PC-3 (cell line): Measurements from ENCODE around the gene BRD4. TPM values are rescaled to one million over a fixed set of nuclear protein-coding genes. Genes with fewer than 3 reads are reported as not detected.
A peak's percentile ranks its signal among the peaks of the same experiment; 100 is the strongest.

ENCODE experiments used
- ATAC-seq: fragments of 200-7000 bp; cut with Tn5 transposase; 2 replicates; pipeline ENCODE4 v1.9.1; 2020; ENCODE audit warnings: mild to moderate bottlenecking, moderate library complexity
- BruUV-seq: library from RNA; stranded (reverse); fragments of 400-500 nt; replicated peaks from 2 replicates; lab custom pipeline; 2021; lab: Mats Ljungman, UMichigan
- CTCF ChIA-PET: fragments of 300-600 bp; sonication (Branson Sonifier 250); formaldehyde crosslinking; loops from one replicate; lab custom pipeline; 2022; ENCODE audit warnings: antibody characterized with exemption; lab: Charles Lee
- POLR2A ChIA-PET: fragments of 300-600 bp; sonication (Branson Sonifier 250); formaldehyde crosslinking; loops from one replicate; lab custom pipeline; 2022; ENCODE audit warnings: antibody characterized with exemption; ENCODE audit not compliant: unreplicated experiment; lab: Charles Lee
- DNase-seq: peaks from one replicate; pipeline ENCODE4 v3.0.0-alpha.2; 2015
- H2AFZ ChIP-seq: fragments of 300-600 bp; sonication (generic); 2 replicates; pipeline ENCODE4 v1.6.0; 2016; ENCODE audit warnings: antibody characterized with exemption, low read length
- H3F3A ChIP-seq: fragments of 300-600 bp; sonication (generic); one replicate; pipeline ENCODE4 v1.6.0; 2017; ENCODE audit warnings: antibody characterized with exemption, low read length, control low read depth, mild to moderate bottlenecking; ENCODE audit not compliant: unreplicated experiment
- H3K27ac ChIP-seq: fragments of 300-600 bp; sonication (generic); 2 replicates; pipeline ENCODE4 v1.5.1; 2016; ENCODE audit warnings: mild to moderate bottlenecking, low read length
- H3K27me3 ChIP-seq: fragments of 300-600 bp; sonication (generic); 2 replicates; pipeline ENCODE4 v1.6.1; 2016; ENCODE audit warnings: low read length, mixed read lengths
- H3K36me3 ChIP-seq: fragments of 300-600 bp; sonication (generic); 2 replicates; pipeline ENCODE4 v1.6.1; 2016; ENCODE audit warnings: low read depth, mixed run types, low read length, mixed read lengths
- H3K4me1 ChIP-seq: fragments of 300-600 bp; sonication (generic); 2 replicates; pipeline ENCODE4 v1.5.1; 2016; ENCODE audit warnings: low read length; ENCODE audit not compliant: insufficient read depth
- H3K4me2 ChIP-seq: fragments of 300-600 bp; sonication (generic); 2 replicates; pipeline ENCODE4 v1.6.0; 2016; ENCODE audit warnings: low read length
- H3K4me3 ChIP-seq: fragments of 300-600 bp; sonication (generic); 2 replicates; pipeline ENCODE4 v1.5.1; 2016; ENCODE audit warnings: mild to moderate bottlenecking, low read length, mixed read lengths
- H3K79me2 ChIP-seq: fragments of 300-600 bp; sonication (generic); 2 replicates; pipeline ENCODE4 v1.6.1; 2017; ENCODE audit warnings: low read length, mixed read lengths
- H3K9ac ChIP-seq: fragments of 300-600 bp; sonication (generic); 2 replicates; pipeline ENCODE4 v1.6.0; 2016; ENCODE audit warnings: mild to moderate bottlenecking, low read length
- H3K9me2 ChIP-seq: fragments of 300-600 bp; sonication (generic); replicated peaks from 2 replicates; pipeline ENCODE4 v1.6.1; 2016; ENCODE audit warnings: mixed run types, low read length, mixed read lengths
- H3K9me3 ChIP-seq: fragments of 300-600 bp; sonication (generic); 2 replicates; pipeline ENCODE4 v1.6.1; 2016; ENCODE audit warnings: low read length, mixed read lengths
- H4K20me1 ChIP-seq: fragments of 300-600 bp; sonication (generic); 2 replicates; pipeline ENCODE4 v1.6.1; 2016; ENCODE audit warnings: low read length, mixed read lengths
- EZH2 ChIP-seq: fragments of 300-600 bp; sonication (generic); IDR thresholded peaks from one replicate; pipeline ENCODE4 v1.6.1; 2017; ENCODE audit warnings: antibody characterized with exemption, mild to moderate bottlenecking, low read length; ENCODE audit not compliant: unreplicated experiment
- EZH2phosphoT487 ChIP-seq: fragments of 300-600 bp; sonication (generic); IDR thresholded peaks from 2 replicates; pipeline ENCODE4 v1.6.1; 2018; ENCODE audit warnings: mild to moderate bottlenecking, antibody characterized with exemption, low read length, borderline replicate concordance
- intact Hi-C: fragments of 100-400 bp; cut with micrococcal nuclease; formaldehyde crosslinking; loops from 2 replicates; pipeline ENCODE4 v1.9.0; 2023
- total RNA-seq: library from RNA; depleted of rRNA; stranded (reverse); fragments of >200 nt; gene quantifications from 2 replicates; pipeline ENCODE4 v1.2.3, GENCODE V29; 2014
- TF ChIP-seq, protein P1 (sequence below): fragments of 300-600 bp; sonication (generic); conservative IDR thresholded peaks from 2 replicates; pipeline ENCODE4 v1.5.1; 2017; ENCODE audit warnings: antibody characterized with exemption, low read depth, mild to moderate bottlenecking, low read length

The BRD4 gene
- total RNA-seq, 1 experiment from 2014 or later, result 20.9 TPM

DNA sequence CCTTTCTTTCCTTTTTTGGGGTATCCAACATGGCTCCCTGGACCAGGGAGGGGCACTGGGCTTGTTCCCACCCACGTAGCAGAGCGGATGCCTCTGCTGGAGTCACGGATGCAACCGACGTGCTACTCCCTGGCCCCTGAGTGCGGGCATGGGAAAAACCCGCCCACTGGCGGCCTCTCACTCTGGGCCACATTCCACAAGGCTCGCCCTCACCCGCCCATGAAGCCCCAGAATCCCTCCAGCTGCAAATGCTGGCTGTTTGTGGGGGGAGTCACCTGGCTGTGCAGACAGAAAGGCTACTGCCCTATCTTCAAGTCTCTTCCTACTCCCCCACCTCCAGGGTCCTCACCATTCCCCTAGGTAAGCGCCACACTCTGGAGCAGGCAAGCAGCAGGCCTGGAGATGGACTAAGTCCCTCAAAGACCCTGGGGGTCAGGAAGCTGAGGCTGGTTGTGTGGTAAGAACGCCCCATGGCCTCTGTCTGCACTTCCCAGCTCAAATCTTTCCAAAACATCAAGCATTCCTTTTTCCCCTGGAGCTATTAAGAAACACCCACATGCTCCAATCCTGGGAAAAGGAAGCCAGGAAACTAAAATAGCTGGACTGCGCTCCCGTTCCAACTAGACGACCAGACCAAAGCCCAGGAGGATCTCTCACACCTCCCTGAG lies 82.2 kb downstream of the BRD4 start:
- no peak overlapping the region for H3K9ac ChIP-seq
- peaks cover 16% of the 10 kb centered on the region for H4K20me1 ChIP-seq
- H3K27me3 ChIP-seq, result no peaks in the 10 kb centered on the region
- ATAC-seq (no peak), DNase-seq (no peak)
- H3K9me3 ChIP-seq, result no peaks in the 10 kb centered on the region
- H3K4me2 ChIP-seq, result no peak overlapping the region
- BruUV-seq, result no TSS peak
- H3F3A ChIP-seq, result no peaks in the 10 kb centered on the region
- intact Hi-C loops, result loop anchor here (5.0 kb wide), 1 partner anchor 68 kb away; no protein-coding TSS in a partner anchor
- peaks cover 51% of the 10 kb centered on the region for H3K79me2 ChIP-seq
- peaks cover 31% of the 10 kb centered on the region for H3K4me1 ChIP-seq
- no peak overlapping the region for H3K27ac ChIP-seq
- no peaks in the 10 kb centered on the region for H3K9me2 ChIP-seq
- H2AFZ ChIP-seq, result no peak overlapping the region
- POLR2A ChIA-PET, result interaction anchor here (0.6 kb wide), 1 partner anchor 130 kb away, joined by 3 read pairs; no protein-coding TSS in a partner anchor
- peaks cover 50% of the 10 kb centered on the region for H3K36me3 ChIP-seq
- no peak overlapping the region for H3K4me3 ChIP-seq
- CTCF ChIA-PET, result interaction anchor here (0.5 to 1.4 kb wide), 2 partner anchors 49 to 149 kb away, joined by 4 to 5 read pairs; no protein-coding TSS in a partner anchor
- TF ChIP-seq, protein P1, sequence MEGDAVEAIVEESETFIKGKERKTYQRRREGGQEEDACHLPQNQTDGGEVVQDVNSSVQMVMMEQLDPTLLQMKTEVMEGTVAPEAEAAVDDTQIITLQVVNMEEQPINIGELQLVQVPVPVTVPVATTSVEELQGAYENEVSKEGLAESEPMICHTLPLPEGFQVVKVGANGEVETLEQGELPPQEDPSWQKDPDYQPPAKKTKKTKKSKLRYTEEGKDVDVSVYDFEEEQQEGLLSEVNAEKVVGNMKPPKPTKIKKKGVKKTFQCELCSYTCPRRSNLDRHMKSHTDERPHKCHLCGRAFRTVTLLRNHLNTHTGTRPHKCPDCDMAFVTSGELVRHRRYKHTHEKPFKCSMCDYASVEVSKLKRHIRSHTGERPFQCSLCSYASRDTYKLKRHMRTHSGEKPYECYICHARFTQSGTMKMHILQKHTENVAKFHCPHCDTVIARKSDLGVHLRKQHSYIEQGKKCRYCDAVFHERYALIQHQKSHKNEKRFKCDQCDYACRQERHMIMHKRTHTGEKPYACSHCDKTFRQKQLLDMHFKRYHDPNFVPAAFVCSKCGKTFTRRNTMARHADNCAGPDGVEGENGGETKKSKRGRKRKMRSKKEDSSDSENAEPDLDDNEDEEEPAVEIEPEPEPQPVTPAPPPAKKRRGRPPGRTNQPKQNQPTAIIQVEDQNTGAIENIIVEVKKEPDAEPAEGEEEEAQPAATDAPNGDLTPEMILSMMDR, result no peak
- TF ChIP-seq EZH2phosphoT487, result no peak
- no peak for TF ChIP-seq EZH2

DNA sequence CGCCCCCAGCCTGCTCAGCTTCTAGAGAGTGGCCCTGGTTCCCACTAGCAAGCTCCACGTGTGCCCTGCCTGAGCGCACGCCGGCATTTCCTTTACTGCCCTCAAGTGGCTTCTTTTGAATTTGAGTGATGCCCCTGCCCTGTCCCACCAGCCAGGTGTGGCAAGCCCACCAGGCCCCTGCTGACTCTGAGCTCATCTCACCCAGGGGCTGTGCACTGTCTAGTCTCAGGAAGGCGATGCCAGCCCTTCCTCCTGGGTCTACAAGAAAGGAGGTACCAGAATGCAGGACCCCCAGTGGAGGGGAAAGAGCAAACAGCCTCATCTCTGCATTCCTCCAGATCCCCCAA lies 82.8 kb downstream of the BRD4 start:
- no peak for TF ChIP-seq EZH2
- TF ChIP-seq, protein P1, result peak; percentile 27; the same call in 1 of the 2 replicates
- TF ChIP-seq EZH2phosphoT487, result no peak
- DNase-seq (no peak), ATAC-seq (no peak)
- Histone ChIP-seq H3K4me1 (peaks cover 31% of the 10 kb centered on the region), H3K4me3 (no peak overlapping the region), H3F3A (no peaks in the 10 kb centered on the region), H3K36me3 (peaks cover 44% of the 10 kb centered on the region), H3K9me2 (no peaks in the 10 kb centered on the region), H4K20me1 (peaks cover 16% of the 10 kb centered on the region), H3K79me2 (peaks cover 51% of the 10 kb centered on the region), H2AFZ (no peak overlapping the region), H3K4me2 (0 out of 2 replicates have a peak overlapping the region, but pooled peaks have one; percentile 18), H3K27ac (peak overlapping the region; percentile 35), H3K9ac (no peak overlapping the region), H3K9me3 (no peaks in the 10 kb centered on the region), H3K27me3 (no peaks in the 10 kb centered on the region)
- ChIA-PET POLR2A (interaction anchor here (0.6 kb wide), 1 partner anchor 131 kb away, joined by 3 read pairs; no protein-coding TSS in a partner anchor), CTCF (interaction anchor here (1.4 kb wide), 1 partner anchor 148 kb away, joined by 4 read pairs; no protein-coding TSS in a partner anchor)
- intact Hi-C loops, result loop anchor here (5.0 kb wide), 1 partner anchor 67 kb away; no protein-coding TSS in a partner anchor
- BruUV-seq, result no TSS peak
